ENCODE measurements around the gene KCNK5.

Gene KCNK5

DNA sequence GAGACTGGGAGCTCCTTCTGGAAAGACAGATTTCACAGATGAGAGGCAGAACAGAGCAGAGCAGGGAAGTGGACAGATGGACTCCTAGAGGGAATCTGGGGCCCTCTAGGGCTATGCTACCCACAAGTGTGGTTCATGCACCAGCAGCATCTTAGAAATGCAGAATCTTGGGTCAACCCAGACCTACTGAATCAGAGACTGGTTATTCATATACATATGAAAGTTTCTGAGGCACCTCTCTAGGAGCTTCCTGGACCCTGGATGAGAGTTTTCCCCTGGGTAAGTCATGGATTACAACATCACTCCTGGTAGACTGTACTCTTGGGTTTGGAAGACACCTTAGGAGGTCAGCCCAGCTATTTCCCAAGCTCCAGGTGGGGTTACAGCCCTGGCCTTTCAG is 58.9 kb downstream of the KCNK5 start:
- DNase-seq, result no peak

- DNase-seq, result no peak
Observed at GRCh38 chr6:39169448-39170344, 59.6 kb downstream of the KCNK5 start.

DNA sequence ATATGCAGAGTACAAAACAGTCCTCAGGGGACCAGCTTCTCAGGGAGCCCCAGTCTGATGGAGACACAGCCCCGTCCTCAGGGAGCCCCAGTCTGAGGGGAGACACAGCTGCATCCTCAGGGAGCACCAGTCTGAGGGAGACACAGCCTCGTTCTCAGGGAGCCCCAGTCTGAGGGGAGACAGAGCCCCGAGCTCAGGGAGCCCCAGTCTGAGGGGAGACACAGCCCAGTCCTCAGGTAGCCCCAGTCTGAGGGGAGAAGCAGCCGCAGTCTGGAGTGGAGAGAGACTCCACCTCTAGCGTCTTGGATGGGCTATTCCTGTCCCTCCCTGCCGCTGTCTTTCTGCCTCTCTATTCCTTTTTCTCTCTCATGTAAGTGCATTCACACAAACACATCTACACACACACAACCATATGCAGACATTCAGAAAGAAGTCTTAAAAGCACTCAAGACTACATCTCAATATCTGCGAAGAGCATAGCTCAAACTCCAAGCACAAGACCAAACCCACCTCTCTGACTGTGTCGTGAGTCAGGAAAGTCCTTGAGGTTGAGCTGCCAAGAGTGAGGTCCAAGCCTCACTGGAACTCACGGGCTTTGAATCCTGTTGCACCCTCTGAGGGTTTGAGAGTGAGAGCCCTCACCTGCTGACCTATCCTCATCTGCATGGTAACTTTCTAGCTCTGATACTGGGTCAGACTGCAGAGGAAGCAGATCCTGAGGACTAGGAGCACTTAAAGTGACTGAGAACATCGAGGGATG is 61.2 kb downstream of the KCNK5 start:
- DNase-seq, result no peak

GRCh38 chr6:39167321-39167720 is 62.0 kb downstream of the KCNK5 start:
- DNase-seq, result no peak

- DNase-seq, result no peak
Observed at GRCh38 chr6:39166912-39167290, 62.4 kb downstream of the KCNK5 start.

- no peak for DNase-seq
Observed at GRCh38 chr6:39166189-39166911, 62.9 kb downstream of the KCNK5 start.

DNA sequence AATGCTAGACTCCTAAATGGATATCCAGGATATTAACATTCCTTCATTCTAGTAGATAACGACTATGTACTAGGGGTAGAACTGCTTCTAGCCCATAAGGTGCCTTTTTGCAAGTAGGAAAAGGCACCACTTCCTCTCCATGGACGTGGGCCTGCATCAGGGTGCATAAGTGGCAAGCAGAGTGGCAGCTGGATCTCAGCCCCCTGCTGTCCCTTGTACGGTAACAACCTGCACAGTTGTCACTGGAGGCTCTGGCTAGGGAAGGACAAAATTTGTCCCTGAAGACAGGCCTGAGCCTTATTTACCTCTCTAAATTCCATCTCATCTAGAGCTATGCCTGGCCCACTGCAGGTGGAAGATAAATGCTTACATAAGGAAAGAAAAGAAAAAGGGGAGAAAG is 71.8 kb downstream of the KCNK5 start:
- DNase-seq, result no peak

- DNase-seq, result no peak
Observed at GRCh38 chr6:39156801-39157200, 72.5 kb downstream of the KCNK5 start.

- DNase-seq, result no peak
Observed at GRCh38 chr6:39154705-39155104, 74.6 kb downstream of the KCNK5 start.

DNA sequence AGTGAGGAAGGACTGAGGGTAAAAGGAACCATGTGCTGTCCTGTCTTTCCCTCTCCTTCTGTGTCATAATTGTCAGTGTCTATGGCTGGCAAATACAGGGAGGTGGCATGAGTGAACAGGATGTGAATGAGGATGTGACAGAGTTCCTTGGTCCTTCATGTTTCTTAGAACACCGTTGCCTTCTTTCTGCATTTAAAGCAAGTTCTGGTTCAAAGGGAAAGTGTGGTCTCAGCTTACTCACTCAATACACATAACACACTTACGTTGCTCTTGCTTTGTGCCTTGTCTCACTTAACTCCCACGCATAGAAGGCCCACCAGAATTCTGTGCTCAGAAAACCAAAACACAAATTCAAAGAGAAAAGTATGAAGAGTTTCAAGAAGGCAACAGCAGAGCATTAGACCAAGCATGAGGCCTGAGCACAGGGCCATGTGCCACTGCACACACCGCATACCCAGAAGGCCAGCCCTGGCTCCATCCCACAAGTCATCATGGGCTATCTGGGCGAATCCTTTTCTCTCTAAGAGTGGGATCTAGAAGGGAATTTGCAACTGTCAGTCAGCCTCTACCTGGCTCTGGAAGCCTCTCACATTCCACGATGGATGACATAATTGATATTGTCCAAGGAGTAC is 75.4 kb downstream of the KCNK5 start:
- no peak for DNase-seq

GRCh38 chr6:39152262-39152661 is 77.0 kb downstream of the KCNK5 start:
- DNase-seq, result no peak

DNA sequence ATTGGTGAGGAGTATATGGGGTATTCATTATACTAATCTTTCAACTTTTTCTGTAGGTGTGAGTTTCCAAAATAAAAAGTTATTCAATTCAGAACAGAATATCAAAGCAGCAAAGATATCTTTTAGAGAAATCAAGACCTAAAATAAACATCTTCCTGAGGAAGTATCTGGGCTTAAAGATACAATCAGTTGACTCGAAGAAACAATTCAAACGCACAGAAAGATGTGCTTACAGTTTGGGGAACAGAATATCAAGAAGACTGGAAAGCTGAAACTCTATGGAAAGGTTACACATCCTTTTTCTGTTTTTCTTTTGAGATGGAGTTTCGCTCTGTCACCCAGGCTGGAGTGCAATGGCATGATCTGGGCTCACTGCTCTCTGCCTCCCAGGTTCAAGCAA is 78.1 kb downstream of the KCNK5 start:
- DNase-seq, result no peak

DNA sequence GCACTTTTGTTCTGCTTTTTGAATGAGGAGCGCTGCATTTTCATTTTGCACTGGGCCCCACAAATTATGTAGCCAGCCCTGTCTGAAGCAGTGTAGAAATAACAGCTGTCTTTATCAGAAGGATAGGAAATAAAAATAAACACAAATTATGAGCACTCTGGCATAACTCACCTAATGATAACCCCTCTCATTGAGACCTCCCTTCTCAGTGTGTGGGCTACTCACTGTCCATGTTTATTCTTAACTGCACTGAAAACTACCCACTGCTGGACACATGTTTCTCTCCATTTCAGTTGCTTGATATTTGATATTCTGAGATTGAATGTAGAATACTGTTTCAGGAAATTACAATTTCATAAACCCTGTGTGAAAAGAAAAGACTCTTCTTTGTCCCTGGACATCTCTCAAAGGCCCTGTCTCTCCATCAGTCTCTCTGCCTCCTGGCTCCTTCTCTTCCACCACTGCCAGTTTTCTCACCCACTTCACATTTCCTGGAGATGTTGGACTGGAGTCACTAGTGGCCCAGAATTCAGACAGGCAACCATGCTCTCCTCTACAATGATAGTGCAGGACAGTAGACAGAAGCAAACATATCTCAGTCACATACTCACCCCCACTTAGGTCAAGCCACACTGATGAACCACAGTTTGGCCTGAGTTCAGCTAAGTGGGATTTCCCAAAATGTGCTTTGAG is 84.6 kb downstream of the KCNK5 start:
- DNase-seq, result no peak

GRCh38 chr6:39143238-39143930 is 85.9 kb downstream of the KCNK5 start:
- no peak for DNase-seq

GRCh38 chr6:39140556-39141167 is 88.6 kb downstream of the KCNK5 start:
- DNase-seq, result no peak
